HG03025 (cell line): ENCODE data around the gene FCGR2B.
"Not testable (repeated sequence)": the region's sequence is repeated elsewhere in the genome, so short reads cannot be mapped to it uniquely, and the experiment has no call there.

Experiments
- ATAC-seq: cut with Tn5 transposase; IDR thresholded peaks from one replicate; pipeline ENCODE4 v1.9.1; 2021; ENCODE audit warnings: mild to moderate bottlenecking, moderate library complexity; ENCODE audit not compliant: unreplicated experiment, low FRiP score

FCGR2B gene

DNA sequence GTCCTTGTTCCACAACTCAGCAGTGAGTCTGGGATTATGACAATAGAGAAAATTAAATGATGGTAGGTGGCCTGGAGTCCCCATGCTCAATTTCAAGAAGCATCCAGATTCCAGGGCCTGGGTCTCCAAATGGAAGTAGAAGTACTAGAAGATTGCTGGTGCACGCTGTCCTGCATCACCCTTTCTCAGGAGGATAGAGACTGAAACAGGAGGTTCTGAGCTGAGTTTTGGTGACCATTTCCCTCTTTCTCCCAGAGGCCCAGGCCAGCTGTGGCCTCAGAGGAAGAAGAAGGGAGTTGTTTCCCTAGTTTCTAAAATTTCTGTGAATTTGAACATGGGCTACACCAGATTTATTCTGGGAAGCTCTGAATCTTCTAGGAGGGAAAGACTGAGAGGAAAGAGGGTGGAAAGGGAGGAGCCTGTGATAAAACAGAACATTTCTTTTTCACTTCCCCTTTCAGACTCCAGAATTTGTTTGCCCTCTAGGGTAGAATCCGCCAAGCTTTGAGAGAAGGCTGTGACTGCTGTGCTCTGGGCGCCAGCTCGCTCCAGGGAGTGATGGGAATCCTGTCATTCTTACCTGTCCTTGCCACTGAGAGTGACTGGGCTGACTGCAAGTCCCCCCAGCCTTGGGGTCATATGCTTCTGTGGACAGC is at the start of gene FCGR2B:
TSS of gene FCGR2B (plus strand) at position 460 of the 656 bp plus-strand sequence. CDS start at position 559, 99 bp downstream.
- peak; percentile 51 for ATAC-seq

DNA sequence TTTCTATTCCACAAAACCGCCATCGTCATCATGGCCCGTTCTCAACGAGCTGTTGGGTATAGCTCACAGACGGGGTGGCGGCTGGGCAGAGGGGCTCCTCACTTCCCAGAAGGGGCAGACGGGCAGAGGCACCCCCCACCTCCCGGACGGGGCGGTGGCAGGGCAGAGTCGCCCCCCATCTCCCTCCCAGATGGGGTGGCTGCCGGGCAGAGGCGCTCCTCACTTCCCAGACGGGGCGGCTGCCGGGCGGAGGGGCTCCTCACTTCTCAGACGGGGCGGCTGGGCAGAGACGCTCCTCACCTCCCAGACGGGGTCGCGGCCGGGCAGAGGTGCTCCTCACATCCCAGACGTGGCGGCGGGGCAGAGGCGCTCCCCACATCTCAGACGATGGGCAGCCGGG is 46.5 kb upstream of the FCGR2B start:
- not testable (repeated sequence) for ATAC-seq

- not testable (repeated sequence) for ATAC-seq
These were observed 44.4 kb upstream of the FCGR2B start for GRCh38 chr1:161618517-161618916.

GRCh38 chr1:161620399-161620798 is 42.5 kb upstream of the FCGR2B start:
- not testable (repeated sequence) for ATAC-seq

GRCh38 chr1:161621181-161622000 is 41.6 kb upstream of the FCGR2B start:
- ATAC-seq, result not testable (repeated sequence)

- not testable (repeated sequence) for ATAC-seq
These were observed 40.9 kb upstream of the FCGR2B start for GRCh38 chr1:161622054-161622453.

DNA sequence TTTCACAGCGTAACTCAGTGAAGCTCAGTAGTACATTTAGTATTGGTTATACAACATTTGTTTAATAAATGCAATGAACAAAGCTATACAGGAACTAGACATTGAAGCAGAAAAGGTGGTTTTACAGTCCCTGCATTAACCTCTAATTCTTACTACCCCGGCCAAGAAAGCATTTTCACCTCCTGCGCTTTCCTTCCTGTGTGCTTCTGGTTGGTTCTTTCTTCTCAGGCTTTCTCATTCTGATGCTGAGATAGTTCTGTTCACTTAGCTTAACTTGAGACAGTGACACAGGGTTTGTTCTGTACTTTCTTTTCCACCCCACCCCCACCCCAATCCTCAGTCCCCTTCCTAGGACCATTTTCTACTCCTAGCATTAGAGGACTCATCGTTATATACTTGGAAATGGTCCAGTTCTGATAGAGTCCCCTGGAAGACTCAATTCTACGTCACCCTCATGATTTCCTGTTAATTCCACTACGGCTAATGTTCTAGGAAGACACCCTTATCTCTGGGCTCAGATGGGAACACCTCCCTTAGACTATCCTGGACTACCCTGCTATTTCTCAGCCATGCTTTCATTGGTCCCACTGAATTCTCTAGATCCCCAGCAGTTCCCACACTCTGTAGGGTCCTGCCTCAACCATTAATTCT is 39.4 kb upstream of the FCGR2B start:
- not testable (repeated sequence) for ATAC-seq

GRCh38 chr1:161624605-161625004 is 38.3 kb upstream of the FCGR2B start:
- ATAC-seq, result not testable (repeated sequence)

DNA sequence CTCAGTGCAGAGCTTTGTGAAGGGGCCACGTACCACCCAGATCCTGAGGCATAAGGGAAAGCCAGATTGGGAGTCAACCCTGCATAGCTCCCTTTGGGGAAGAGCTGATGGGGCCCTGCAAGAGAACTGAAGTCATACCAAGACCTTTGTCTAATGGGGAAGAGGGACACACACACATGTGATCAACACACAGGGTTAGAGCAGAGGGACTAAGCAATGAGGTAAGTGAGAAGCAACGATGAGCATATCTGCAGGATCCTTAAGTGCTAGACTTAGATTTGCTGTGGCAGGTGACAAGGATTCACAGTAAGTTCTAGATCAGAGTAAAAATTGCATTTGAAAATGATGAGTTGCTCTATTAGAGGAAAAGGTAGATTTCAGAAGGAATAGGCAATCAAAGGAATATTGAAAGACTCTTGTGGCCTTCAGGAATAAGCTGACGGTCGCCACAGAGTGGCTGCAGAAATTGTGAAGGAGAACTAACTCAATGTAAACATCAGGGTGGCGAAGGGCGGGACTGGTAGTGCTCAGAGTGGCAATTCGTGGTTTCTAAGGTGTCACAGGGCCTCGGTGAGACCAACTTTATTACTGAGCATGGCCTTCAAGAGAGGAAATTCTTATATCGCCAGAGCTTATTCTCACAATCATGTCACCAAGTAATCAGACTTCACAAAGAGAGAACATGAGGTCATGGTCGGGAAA is 36.3 kb upstream of the FCGR2B start:
- ATAC-seq, result not testable (repeated sequence)

GRCh38 chr1:161630128-161630742 is 32.7 kb upstream of the FCGR2B start:
- not testable (repeated sequence) for ATAC-seq

DNA sequence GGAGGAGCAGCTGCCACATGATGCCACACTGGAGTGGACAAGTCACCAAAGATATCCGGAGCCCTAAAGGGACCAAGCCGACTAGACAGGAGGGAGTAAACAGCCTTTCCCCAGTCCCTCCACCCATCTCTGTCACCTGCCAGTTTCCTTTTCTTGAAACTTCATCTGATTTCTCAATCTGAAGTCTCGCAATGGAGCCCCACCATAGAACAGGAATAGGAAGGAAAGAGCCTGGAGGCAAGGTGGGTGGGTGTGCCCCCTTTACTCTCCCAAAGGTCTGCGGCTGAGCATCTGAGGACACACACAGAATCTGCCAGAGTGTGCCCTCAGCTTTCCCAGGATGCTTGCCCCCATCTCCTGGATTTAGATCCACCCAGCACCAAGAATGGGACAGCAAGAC is 31.9 kb upstream of the FCGR2B start, which contains the start of gene FCGR3B:
TSS of gene FCGR3B (minus strand) at position 101 of the 400 bp plus-strand sequence. CDS start at position 19, 82 bp downstream.
- ATAC-seq, result no peak

- not testable (repeated sequence) for ATAC-seq
These were observed 27.9 kb upstream of the FCGR2B start for GRCh38 chr1:161634993-161635392.

DNA sequence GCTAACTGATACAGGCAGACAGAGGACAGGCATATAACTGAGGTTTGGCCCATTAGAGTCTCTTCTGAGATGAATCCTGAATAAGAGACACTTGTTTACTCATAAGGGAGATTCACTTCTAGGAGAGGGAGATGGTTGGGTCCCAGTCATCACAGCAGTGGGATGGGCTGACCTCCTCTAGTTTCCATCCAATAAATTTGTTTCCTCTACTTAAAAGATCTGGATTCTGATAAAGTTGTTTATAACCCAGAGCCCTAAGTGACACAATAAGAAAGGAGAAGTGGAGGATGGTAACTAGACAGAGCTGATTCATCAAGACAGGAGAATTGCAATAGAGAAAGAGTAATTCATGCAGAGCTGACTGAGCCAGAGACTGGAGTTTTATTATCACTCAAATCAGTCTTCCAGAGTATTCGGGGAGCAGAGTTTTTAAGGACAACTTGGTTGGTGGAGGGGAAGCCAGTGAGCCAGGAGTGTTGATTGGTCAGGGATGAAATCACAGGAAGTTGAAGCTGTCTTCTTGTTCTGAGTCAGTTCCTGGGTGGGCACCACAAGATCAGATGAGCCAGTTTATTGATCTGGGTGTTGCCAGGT is 26.7 kb upstream of the FCGR2B start:
- not testable (repeated sequence) for ATAC-seq

DNA sequence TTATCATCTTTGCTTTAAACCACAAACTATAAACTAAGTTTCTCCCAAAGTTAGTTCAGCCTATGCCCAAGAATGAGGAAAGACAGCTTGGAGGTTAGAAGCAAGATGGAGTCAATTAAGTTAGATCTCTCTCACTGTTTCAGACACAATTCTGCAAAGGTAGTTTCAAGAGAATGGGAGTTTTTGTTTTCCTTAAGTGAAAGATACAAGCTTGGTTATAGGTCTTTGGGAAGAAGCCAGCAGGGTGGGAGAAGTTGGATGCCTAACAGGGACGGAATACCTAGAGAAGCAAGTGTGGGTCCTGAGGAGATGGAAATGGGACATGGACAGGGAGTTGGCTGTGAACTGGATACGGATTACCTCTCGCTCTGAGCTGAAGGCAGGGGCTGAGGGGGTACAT is 26.0 kb upstream of the FCGR2B start:
- ATAC-seq, result not testable (repeated sequence)

DNA sequence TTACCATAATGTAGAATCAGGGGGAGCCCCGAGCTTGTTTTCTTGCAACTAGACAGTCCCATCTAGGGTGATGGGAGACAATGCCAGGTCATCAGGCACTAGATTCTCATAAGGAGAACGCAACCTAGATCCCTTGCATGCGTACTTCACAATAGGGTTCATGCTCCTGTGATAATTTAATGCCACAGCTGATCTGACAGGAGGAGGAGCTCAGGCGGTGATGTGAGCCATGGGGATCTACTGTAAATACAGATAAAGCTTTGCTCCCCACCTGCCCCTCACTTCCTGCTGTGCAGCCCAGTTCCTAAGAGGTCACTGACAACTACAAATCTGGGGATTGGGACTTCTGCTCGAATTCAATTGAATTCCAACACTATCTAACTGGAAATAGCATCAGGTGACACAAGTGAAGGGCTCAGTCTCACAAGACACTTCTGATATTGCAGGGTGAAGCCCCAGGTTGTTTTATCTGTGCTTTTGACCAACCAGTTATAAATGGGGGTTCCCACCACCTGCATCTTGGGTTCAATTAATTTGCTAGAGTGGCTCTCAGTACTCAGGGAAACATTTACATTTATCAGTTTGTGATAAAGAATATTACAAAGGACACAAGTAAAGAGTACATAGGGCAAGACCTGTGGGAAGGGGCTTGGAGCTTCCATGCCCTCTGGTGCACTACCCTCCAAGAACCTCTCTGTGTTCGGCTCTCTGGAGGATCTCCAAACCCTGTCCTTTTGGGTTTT is 24.5 kb upstream of the FCGR2B start:
- ATAC-seq, result not testable (repeated sequence)

GRCh38 chr1:161639203-161639602 is 23.7 kb upstream of the FCGR2B start:
- not testable (repeated sequence) for ATAC-seq

DNA sequence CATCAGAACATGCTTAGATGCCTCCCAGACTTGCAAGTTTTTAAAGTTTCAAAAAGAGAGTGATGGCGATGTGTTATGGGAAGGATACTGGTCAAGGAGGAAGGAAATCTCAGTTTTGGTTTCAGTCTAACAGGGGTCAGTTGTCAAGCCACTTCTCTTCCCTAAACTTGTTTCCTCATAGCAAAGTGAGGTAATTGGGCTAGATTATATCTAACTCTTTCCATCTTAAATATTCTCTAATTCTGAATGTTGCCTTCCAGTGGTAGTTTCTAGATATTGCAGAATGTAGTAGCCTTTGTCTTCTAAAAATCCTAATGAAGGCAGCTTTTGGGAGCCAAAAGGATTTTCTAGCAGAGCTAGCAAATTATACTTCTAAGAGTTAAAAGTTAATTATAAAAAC is 20.2 kb upstream of the FCGR2B start:
- ATAC-seq, result not testable (repeated sequence)

GRCh38 chr1:161643481-161644208 is 19.3 kb upstream of the FCGR2B start:
- not testable (repeated sequence) for ATAC-seq
